GM19328 (cell line): ENCODE measurements around the gene PPTC7.
"Not testable (repeated sequence)": the region's sequence is repeated elsewhere in the genome, so short reads cannot be mapped to it uniquely, and the experiment has no call there.

Experiments
- ATAC-seq: cut with Tn5 transposase; IDR thresholded peaks from one replicate; pipeline ENCODE4 v1.9.1; 2021; ENCODE audit warnings: mild to moderate bottlenecking, moderate library complexity; ENCODE audit not compliant: unreplicated experiment

The PPTC7 gene

GRCh38 chr12:110537605-110538409 is 45.3 kb downstream of the PPTC7 start:
- ATAC-seq, result no peak

- ATAC-seq, result no peak
Observed at GRCh38 chr12:110536834-110537604, 46.1 kb downstream of the PPTC7 start.

GRCh38 chr12:110534811-110535210 is 48.3 kb downstream of the PPTC7 start:
- no peak for ATAC-seq

- ATAC-seq, result no peak
Observed at GRCh38 chr12:110533607-110534006, 49.5 kb downstream of the PPTC7 start.

- no peak for ATAC-seq
Observed at GRCh38 chr12:110532644-110533043, 50.5 kb downstream of the PPTC7 start.

- ATAC-seq, result peak; percentile 72
Observed at GRCh38 chr12:110531741-110532333, 51.3 kb downstream of the PPTC7 start.

GRCh38 chr12:110530511-110530910 is 52.6 kb downstream of the PPTC7 start:
- ATAC-seq, result no peak

GRCh38 chr12:110528277-110528839 is 54.8 kb downstream of the PPTC7 start:
- ATAC-seq, result no peak

- not testable (repeated sequence) for ATAC-seq
Observed at GRCh38 chr12:110520876-110521712, 62.0 kb downstream of the PPTC7 start.

- not testable (repeated sequence) for ATAC-seq
Observed at GRCh38 chr12:110518014-110518413, 65.1 kb downstream of the PPTC7 start.

GRCh38 chr12:110516995-110517394 is 66.1 kb downstream of the PPTC7 start:
- ATAC-seq, result no peak

GRCh38 chr12:110514363-110514762 is 68.8 kb downstream of the PPTC7 start:
- ATAC-seq, result no peak

GRCh38 chr12:110513842-110514241 is 69.3 kb downstream of the PPTC7 start:
- no peak for ATAC-seq

GRCh38 chr12:110508071-110508586 is 75.0 kb downstream of the PPTC7 start:
- ATAC-seq, result no peak

GRCh38 chr12:110505332-110505731 is 77.8 kb downstream of the PPTC7 start:
- no peak for ATAC-seq

- no peak for ATAC-seq
Observed at GRCh38 chr12:110503432-110503831, 79.7 kb downstream of the PPTC7 start.

GRCh38 chr12:110501752-110502738 is 81.1 kb downstream of the PPTC7 start, which contains the start of the genes RAD9B and VPS29:
RAD9B (plus strand) TSS chr12:110502331; CDS start chr12:110502338, 7 bp downstream.
VPS29 (minus strand) TSS chr12:110502111; CDS start chr12:110502051, 60 bp downstream.
- peak; percentile 95 for ATAC-seq

GRCh38 chr12:110501399-110501751 is 81.7 kb downstream of the PPTC7 start:
- ATAC-seq, result no peak
